Measurements from ENCODE around the gene PDE3B. TPM values are rescaled to one million over a fixed set of nuclear protein-coding genes. Genes with fewer than 3 reads are reported as not detected.

PDE3B gene
- total and polyA plus RNA-seq, 2 of the 8 experiments (the other 6 are each of a cell fraction or from before 2014, with no cell fraction given): 2.7 to 10.9 TPM

DNA sequence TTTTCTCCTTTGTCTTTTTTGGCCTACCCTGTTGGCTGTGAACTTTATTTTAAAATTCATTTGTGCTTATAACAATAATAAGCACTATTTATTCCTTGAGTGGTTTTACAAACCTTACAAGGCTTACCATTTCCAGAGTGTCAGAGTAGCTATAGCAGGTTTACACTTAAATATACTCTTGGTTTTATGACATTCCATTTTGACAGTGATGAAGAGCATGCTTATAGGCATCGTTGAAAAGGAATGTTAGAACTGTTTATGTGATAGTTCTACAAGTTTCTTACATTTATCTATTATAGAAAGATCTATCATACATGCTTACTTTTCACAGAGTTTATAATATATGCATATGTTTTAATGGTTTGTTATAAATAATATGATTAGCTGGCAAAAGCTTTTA lies 84.1 kb downstream of the PDE3B start (continued):
- TF ChIP-seq, protein P1, sequence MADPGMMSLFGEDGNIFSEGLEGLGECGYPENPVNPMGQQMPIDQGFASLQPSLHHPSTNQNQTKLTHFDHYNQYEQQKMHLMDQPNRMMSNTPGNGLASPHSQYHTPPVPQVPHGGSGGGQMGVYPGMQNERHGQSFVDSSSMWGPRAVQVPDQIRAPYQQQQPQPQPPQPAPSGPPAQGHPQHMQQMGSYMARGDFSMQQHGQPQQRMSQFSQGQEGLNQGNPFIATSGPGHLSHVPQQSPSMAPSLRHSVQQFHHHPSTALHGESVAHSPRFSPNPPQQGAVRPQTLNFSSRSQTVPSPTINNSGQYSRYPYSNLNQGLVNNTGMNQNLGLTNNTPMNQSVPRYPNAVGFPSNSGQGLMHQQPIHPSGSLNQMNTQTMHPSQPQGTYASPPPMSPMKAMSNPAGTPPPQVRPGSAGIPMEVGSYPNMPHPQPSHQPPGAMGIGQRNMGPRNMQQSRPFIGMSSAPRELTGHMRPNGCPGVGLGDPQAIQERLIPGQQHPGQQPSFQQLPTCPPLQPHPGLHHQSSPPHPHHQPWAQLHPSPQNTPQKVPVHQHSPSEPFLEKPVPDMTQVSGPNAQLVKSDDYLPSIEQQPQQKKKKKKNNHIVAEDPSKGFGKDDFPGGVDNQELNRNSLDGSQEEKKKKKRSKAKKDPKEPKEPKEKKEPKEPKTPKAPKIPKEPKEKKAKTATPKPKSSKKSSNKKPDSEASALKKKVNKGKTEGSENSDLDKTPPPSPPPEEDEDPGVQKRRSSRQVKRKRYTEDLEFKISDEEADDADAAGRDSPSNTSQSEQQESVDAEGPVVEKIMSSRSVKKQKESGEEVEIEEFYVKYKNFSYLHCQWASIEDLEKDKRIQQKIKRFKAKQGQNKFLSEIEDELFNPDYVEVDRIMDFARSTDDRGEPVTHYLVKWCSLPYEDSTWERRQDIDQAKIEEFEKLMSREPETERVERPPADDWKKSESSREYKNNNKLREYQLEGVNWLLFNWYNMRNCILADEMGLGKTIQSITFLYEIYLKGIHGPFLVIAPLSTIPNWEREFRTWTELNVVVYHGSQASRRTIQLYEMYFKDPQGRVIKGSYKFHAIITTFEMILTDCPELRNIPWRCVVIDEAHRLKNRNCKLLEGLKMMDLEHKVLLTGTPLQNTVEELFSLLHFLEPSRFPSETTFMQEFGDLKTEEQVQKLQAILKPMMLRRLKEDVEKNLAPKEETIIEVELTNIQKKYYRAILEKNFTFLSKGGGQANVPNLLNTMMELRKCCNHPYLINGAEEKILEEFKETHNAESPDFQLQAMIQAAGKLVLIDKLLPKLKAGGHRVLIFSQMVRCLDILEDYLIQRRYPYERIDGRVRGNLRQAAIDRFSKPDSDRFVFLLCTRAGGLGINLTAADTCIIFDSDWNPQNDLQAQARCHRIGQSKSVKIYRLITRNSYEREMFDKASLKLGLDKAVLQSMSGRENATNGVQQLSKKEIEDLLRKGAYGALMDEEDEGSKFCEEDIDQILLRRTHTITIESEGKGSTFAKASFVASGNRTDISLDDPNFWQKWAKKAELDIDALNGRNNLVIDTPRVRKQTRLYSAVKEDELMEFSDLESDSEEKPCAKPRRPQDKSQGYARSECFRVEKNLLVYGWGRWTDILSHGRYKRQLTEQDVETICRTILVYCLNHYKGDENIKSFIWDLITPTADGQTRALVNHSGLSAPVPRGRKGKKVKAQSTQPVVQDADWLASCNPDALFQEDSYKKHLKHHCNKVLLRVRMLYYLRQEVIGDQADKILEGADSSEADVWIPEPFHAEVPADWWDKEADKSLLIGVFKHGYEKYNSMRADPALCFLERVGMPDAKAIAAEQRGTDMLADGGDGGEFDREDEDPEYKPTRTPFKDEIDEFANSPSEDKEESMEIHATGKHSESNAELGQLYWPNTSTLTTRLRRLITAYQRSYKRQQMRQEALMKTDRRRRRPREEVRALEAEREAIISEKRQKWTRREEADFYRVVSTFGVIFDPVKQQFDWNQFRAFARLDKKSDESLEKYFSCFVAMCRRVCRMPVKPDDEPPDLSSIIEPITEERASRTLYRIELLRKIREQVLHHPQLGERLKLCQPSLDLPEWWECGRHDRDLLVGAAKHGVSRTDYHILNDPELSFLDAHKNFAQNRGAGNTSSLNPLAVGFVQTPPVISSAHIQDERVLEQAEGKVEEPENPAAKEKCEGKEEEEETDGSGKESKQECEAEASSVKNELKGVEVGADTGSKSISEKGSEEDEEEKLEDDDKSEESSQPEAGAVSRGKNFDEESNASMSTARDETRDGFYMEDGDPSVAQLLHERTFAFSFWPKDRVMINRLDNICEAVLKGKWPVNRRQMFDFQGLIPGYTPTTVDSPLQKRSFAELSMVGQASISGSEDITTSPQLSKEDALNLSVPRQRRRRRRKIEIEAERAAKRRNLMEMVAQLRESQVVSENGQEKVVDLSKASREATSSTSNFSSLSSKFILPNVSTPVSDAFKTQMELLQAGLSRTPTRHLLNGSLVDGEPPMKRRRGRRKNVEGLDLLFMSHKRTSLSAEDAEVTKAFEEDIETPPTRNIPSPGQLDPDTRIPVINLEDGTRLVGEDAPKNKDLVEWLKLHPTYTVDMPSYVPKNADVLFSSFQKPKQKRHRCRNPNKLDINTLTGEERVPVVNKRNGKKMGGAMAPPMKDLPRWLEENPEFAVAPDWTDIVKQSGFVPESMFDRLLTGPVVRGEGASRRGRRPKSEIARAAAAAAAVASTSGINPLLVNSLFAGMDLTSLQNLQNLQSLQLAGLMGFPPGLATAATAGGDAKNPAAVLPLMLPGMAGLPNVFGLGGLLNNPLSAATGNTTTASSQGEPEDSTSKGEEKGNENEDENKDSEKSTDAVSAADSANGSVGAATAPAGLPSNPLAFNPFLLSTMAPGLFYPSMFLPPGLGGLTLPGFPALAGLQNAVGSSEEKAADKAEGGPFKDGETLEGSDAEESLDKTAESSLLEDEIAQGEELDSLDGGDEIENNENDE (IDR thresholded peaks at IDR 0.05; ENCODE audit: insufficient replicate concordance, low read length): no peak
- no peak for TF ChIP-seq PHF8 (conservative IDR thresholded peaks at IDR 0.05; ENCODE audit: low read depth, low read length)

Measured in H1 (cell line).